NT2/D1 (cell line): ENCODE data around the gene SRGAP1.

Source experiments
- DNase-seq: peaks from one replicate; pipeline ENCODE4 v3.0.0-alpha.2; 2011; ENCODE audit warnings: low read depth, low spot score
- H3K27me3 ChIP-seq: 2 replicates; pipeline ENCODE4 v1.6.0; 2011; ENCODE audit warnings: mild to moderate bottlenecking; ENCODE audit not compliant: insufficient read length, insufficient read depth
- H3K36me3 ChIP-seq: 2 replicates; pipeline ENCODE4 v1.6.1; 2011; ENCODE audit warnings: mild to moderate bottlenecking, low read length, mixed read lengths; ENCODE audit not compliant: insufficient read depth, insufficient read length
- H3K4me1 ChIP-seq: 2 replicates; pipeline ENCODE4 v1.5.1; 2011; ENCODE audit not compliant: insufficient read depth, insufficient read length
- H3K4me3 ChIP-seq: 2 replicates; pipeline ENCODE4 v1.5.1; 2011; ENCODE audit warnings: low read depth; ENCODE audit not compliant: insufficient read length
- H3K9ac ChIP-seq: 2 replicates; pipeline ENCODE4 v1.6.0; 2011; ENCODE audit warnings: low read depth; ENCODE audit not compliant: insufficient read length
- H3K9me3 ChIP-seq: 2 replicates; pipeline ENCODE4 v1.5.1; 2011; ENCODE audit warnings: mild to moderate bottlenecking, low read length; ENCODE audit not compliant: insufficient read depth
- SUZ12 ChIP-seq: IDR thresholded peaks from 2 replicates; pipeline ENCODE4 v1.6.1; 2011; ENCODE audit not compliant: insufficient read length, insufficient read depth; ENCODE audit errors: extremely low read depth
- YY1 ChIP-seq: IDR thresholded peaks from 2 replicates; pipeline ENCODE4 v1.6.1; 2011; ENCODE audit not compliant: insufficient read length, insufficient read depth
- ZNF274 ChIP-seq: IDR thresholded peaks from 2 replicates; pipeline ENCODE4 v1.6.1; 2011; ENCODE audit warnings: mild to moderate bottlenecking, low read depth, low read length

Gene SRGAP1

GRCh38 chr12:63862187-63862968 lies 17.9 kb downstream of the SRGAP1 start:
- DNase-seq: no peak
- Histone ChIP-seq H3K9me3 (no peaks in the 10 kb centered on the region), H3K4me3 (no peak overlapping the region), H3K36me3 (no peaks in the 10 kb centered on the region), H3K27me3 (no peaks in the 10 kb centered on the region), H3K4me1 (no peaks in the 10 kb centered on the region), H3K9ac (no peak overlapping the region)
- TF ChIP-seq ZNF274 (no peak), SUZ12 (no peak), YY1 (no peak)

GRCh38 chr12:63862969-63863230 lies 18.4 kb downstream of the SRGAP1 start:
- DNase-seq: no peak
- H3K9ac ChIP-seq: no peak overlapping the region
- H3K27me3 ChIP-seq: no peaks in the 10 kb centered on the region
- no peaks in the 10 kb centered on the region for H3K36me3 ChIP-seq
- TF ChIP-seq SUZ12: no peak
- TF ChIP-seq ZNF274: no peak
- no peak for TF ChIP-seq YY1
- no peak overlapping the region for H3K4me3 ChIP-seq
- no peaks in the 10 kb centered on the region for H3K4me1 ChIP-seq
- H3K9me3 ChIP-seq: no peaks in the 10 kb centered on the region

DNA sequence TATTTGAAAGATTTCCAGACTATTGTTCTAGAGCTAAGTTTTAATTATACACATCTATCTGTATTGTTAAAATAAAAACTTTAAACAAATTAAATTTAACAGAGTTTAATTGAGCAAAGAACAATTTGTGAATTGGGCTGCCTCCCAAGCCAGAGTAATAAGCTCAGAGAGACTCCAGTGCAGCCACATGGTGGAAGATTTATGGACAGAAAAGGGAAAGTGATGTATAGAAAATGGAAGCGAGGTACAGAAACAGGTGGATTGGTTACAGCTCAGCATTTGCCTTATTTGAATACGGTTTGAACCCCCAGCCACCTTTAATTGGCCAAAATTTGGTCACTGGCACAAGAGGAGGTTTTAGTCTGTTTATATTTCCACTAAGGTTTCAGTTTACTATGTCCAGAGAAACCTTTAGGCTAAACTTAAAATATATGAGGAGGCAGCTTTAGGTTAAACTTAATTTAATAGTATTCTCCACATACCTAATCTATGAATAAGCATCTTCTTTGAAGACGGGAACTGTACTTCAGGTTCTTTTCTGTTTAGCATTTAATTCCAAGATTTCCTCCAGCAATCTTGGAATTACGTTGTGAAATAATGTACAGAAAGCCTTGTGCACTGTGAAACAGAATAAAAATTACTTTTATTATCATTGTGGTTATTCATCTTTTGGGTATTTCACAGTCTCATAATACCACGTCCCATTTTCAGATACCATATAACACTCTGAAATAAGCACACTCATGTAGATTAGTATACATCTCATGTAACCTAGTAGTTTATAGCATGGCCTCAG lies 19.4 kb downstream of the SRGAP1 start:
- Histone ChIP-seq H3K27me3 (no peaks in the 10 kb centered on the region), H3K9ac (no peak overlapping the region), H3K4me1 (no peaks in the 10 kb centered on the region), H3K36me3 (no peaks in the 10 kb centered on the region), H3K9me3 (no peaks in the 10 kb centered on the region), H3K4me3 (no peak overlapping the region)
- DNase-seq: no peak
- TF ChIP-seq ZNF274: no peak
- no peak for TF ChIP-seq YY1
- TF ChIP-seq SUZ12: no peak

DNA sequence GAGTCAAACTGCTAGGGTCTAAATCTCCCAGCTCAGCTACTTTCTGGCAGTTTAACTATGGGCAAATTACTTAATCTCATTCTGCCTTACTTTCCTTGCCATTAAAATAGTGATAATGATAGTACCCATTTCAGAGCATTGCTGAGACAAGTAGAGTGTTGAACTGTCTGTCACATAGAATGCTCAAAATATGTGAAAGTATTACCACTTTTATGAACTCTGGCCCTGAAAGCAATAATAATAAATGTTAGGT lies 19.9 kb downstream of the SRGAP1 start:
- DNase-seq: no peak
- H3K4me3 ChIP-seq: no peak overlapping the region
- no peaks in the 10 kb centered on the region for H3K36me3 ChIP-seq
- H3K4me1 ChIP-seq: no peaks in the 10 kb centered on the region
- no peak overlapping the region for H3K9ac ChIP-seq
- no peak for TF ChIP-seq SUZ12
- no peak for TF ChIP-seq ZNF274
- no peak for TF ChIP-seq YY1
- H3K9me3 ChIP-seq: no peaks in the 10 kb centered on the region
- H3K27me3 ChIP-seq: no peaks in the 10 kb centered on the region

GRCh38 chr12:63865448-63865847 lies 20.9 kb downstream of the SRGAP1 start:
- Histone ChIP-seq H3K4me3 (no peak overlapping the region), H3K27me3 (no peaks in the 10 kb centered on the region), H3K9ac (no peak overlapping the region), H3K36me3 (no peaks in the 10 kb centered on the region), H3K4me1 (no peaks in the 10 kb centered on the region), H3K9me3 (no peaks in the 10 kb centered on the region)
- no peak for TF ChIP-seq ZNF274
- TF ChIP-seq YY1: no peak
- TF ChIP-seq SUZ12: no peak
- DNase-seq: no peak

DNA sequence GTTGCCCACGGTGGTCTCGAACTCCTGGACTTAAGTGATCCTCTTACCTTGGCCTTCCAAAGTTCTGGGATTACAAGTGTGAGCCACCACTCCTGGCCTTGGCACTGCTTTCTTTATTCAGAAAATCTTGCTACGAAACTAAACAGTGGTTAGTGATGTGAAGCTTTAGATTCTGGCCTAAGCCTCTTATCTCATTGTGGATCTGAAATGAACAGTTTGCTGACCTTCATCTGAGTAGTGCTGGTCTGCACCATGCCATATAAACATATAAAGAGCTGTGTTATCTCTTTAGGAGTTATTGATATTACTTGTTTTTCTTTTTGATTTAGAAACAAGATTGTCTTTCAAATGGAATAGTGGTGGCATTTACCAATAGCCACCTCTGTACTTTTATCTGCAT lies 22.6 kb downstream of the SRGAP1 start:
- TF ChIP-seq YY1 (no peak), ZNF274 (no peak), SUZ12 (no peak)
- H3K4me1 ChIP-seq: no peaks in the 10 kb centered on the region
- H3K4me3 ChIP-seq: no peak overlapping the region
- no peak for DNase-seq
- H3K36me3 ChIP-seq: no peaks in the 10 kb centered on the region
- no peaks in the 10 kb centered on the region for H3K27me3 ChIP-seq
- no peak overlapping the region for H3K9ac ChIP-seq
- H3K9me3 ChIP-seq: no peaks in the 10 kb centered on the region

DNA sequence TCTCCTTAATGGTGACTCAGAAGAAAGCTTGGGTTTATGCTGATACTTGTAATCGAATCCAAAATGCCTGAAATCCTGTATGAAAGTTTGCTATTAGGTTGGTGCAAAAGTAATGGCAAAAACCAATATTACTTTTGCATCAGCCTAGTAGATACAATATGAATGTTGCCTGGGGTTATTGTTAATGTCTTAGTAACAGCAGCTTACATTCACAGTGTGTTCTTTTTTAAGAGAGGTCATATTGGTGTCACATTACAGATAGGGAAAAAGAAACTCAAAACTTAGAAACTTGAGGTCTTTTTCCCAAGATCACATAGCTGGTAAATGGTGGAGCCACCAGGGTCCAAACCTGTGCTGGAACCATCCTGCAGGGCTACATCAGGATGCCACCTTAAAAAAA lies 25.2 kb downstream of the SRGAP1 start:
- Histone ChIP-seq H3K4me3 (no peak overlapping the region), H3K27me3 (no peaks in the 10 kb centered on the region), H3K4me1 (no peaks in the 10 kb centered on the region), H3K9me3 (no peaks in the 10 kb centered on the region), H3K36me3 (no peaks in the 10 kb centered on the region), H3K9ac (no peak overlapping the region)
- TF ChIP-seq YY1: no peak
- no peak for TF ChIP-seq SUZ12
- no peak for TF ChIP-seq ZNF274
- DNase-seq: no peak
